Thoracic aorta (tissue), 2 donors: ENCODE data around the gene HERPUD1. TPM values are rescaled to one million over a fixed set of nuclear protein-coding genes. Genes with fewer than 3 reads are reported as not detected.
A peak's percentile ranks its signal among the peaks of the same experiment; 100 is the strongest.
"Not testable (repeated sequence)": the region's sequence is repeated elsewhere in the genome, so short reads cannot be mapped to it uniquely, and the experiment has no call there.

Experiments used
- ATAC-seq: fragments of 150-250 bp; one replicate; pipeline ENCODE4 v1.8.0; 2017; ENCODE audit warnings: low read depth; ENCODE audit not compliant: insufficient number of reproducible peaks, low FRiP score
- DNase-seq: peaks from one replicate; pipeline ENCODE4 v3.0.0-alpha.2; 2020; ENCODE audit warnings: low spot score
- H3K27ac ChIP-seq, 2 donors: fragments of 200-600 bp; sonication (generic); 1 replicate in 1 of 2; 2 replicates in 1 of 2; pipeline ENCODE4 v1.5.1; 2016; ENCODE audit warnings: mild to moderate bottlenecking in 2 of 2, moderate library complexity in 2 of 2
- H3K27me3 ChIP-seq: fragments of 200-600 bp; sonication (generic); replicated peaks from 2 replicates; pipeline ENCODE4 v1.6.0; 2016; ENCODE audit warnings: mild to moderate bottlenecking; ENCODE audit not compliant: insufficient read depth
- H3K36me3 ChIP-seq: fragments of 200-600 bp; sonication (generic); one replicate; pipeline ENCODE4 v1.5.1; 2016
- H3K4me1 ChIP-seq, 2 donors: fragments of 200-600 bp; sonication (generic); 1 replicate in 1 of 2; 2 replicates in 1 of 2; pipeline versions ENCODE4 v1.5.1 to v1.6.0; 2016; ENCODE audit warnings: low read depth in 2 of 2, mild to moderate bottlenecking in 1 of 2; ENCODE audit not compliant: control insufficient read depth in 1 of 2
- H3K4me3 ChIP-seq: fragments of 200-600 bp; sonication (generic); 2 replicates; pipeline ENCODE4 v1.5.1; 2016; ENCODE audit warnings: mild to moderate bottlenecking
- H3K9me3 ChIP-seq: fragments of 200-600 bp; sonication (generic); 2 replicates; pipeline ENCODE4 v1.5.1; 2016
- total RNA-seq, 2 donors: library from RNA; depleted of rRNA; stranded (reverse); fragments of >200 nt; gene quantifications; one replicate each; pipeline versions ENCODE4 v1.1.0 to v1.2.3, GENCODE V29; 2016
- TF ChIP-seq, protein P1 (sequence below): fragments of 200-600 bp; sonication (generic); IDR thresholded peaks from one replicate; pipeline ENCODE4 v1.5.1; 2019; ENCODE audit warnings: antibody characterized with exemption

Gene HERPUD1
- total RNA-seq, 2 donors from 2014 or later: 220 to 232 TPM

DNA sequence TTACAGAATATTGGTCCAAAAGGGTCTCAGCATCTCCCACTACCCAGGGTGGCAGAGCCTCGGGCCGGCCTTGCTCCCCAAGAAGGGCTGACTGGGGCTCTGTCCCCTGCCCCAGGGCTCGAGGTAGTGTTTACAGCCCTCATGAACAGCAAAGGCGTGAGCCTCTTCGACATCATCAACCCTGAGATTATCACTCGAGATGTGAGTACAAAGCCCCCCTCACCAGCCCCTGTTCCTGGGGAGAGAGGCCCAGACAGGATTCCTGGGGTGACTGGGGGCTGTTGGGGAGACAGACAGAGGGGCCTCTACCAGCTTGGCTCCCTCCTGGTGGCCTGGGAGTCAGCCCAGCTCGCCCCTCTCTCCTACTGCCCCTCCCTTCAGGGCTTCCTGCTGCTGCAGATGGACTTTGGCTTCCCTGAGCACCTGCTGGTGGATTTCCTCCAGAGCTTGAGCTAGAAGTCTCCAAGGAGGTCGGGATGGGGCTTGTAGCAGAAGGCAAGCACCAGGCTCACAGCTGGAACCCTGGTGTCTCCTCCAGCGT lies 51.3 kb downstream of the HERPUD1 start:
- Histone ChIP-seq H3K27me3 (no peaks in the 10 kb centered on the region), H3K36me3 (no peaks in the 10 kb centered on the region), H3K4me1 (peaks cover 8 to 28% of the 10 kb centered on the region in 2 donors), H3K4me3 (no peak overlapping the region), H3K27ac (no peak overlapping the region), H3K9me3 (no peaks in the 10 kb centered on the region)
- DNase-seq: no peak
- TF ChIP-seq, protein P1, sequence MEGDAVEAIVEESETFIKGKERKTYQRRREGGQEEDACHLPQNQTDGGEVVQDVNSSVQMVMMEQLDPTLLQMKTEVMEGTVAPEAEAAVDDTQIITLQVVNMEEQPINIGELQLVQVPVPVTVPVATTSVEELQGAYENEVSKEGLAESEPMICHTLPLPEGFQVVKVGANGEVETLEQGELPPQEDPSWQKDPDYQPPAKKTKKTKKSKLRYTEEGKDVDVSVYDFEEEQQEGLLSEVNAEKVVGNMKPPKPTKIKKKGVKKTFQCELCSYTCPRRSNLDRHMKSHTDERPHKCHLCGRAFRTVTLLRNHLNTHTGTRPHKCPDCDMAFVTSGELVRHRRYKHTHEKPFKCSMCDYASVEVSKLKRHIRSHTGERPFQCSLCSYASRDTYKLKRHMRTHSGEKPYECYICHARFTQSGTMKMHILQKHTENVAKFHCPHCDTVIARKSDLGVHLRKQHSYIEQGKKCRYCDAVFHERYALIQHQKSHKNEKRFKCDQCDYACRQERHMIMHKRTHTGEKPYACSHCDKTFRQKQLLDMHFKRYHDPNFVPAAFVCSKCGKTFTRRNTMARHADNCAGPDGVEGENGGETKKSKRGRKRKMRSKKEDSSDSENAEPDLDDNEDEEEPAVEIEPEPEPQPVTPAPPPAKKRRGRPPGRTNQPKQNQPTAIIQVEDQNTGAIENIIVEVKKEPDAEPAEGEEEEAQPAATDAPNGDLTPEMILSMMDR: no peak
- no peak for ATAC-seq

DNA sequence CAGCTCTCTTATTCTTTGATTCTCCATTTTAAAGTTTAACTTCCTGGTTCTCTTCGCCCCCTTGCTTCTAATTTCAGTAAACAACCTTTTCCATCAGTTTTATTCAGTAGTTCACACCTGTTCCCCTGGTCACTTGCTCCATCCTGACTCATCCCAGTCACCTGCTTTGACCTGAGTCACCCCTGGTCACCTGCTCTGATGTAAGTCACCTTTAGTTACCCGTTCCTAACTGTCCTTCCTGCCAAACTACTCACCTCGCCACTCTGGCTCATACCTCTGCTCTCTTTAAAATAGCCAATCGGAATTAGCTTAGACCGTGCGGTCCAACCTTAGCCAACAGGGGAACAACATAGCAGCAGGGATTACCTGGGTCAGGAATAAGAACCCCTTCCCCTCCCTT lies 52.7 kb downstream of the HERPUD1 start:
- H3K4me3 ChIP-seq: no peak overlapping the region
- H3K27me3 ChIP-seq: no peaks in the 10 kb centered on the region
- H3K36me3 ChIP-seq: no peaks in the 10 kb centered on the region
- TF ChIP-seq, protein P1: no peak
- H3K9me3 ChIP-seq: no peaks in the 10 kb centered on the region
- no peak overlapping the region for H3K27ac ChIP-seq
- ATAC-seq (no peak), DNase-seq (no peak)
- H3K4me1 ChIP-seq: peaks cover 14 to 35% of the 10 kb centered on the region in 2 donors

DNA sequence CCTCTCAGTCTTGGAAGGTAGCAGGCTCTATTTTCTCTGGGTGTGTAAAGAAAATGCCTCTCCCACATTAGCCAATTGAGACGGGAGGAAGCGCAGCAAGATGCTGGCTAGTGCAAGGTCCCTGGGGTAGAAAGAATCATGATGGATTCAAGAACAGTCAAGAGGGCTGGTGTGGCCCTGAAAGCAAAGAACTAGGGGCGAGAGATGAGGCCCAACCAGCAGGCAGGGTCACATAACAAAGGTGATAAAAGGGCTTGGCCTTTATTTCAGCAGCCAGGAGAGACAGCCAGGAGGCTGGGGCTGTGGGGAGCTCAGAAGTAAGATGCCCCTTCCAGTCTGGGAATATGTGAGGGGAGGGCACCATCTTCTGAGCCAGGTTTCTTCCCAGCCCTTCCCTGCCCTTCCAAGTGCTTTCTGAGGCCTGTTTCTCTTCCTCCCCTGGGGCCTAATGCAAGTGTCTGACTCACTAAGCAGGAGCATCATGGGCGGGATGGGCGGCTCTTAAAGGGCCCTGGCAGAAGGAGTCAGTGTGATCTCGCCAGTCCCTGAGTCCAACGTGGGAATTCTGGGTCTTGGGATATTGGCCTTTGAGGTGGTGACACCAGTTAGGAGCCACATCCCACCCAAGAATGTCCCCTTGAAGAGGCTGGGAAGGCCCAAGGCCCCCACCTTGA lies 53.5 kb downstream of the HERPUD1 start:
- peak overlapping the region; percentile 12 to 39 for H3K27ac ChIP-seq
- TF ChIP-seq, protein P1: no peak
- H3K36me3 ChIP-seq: no peaks in the 10 kb centered on the region
- H3K27me3 ChIP-seq: no peaks in the 10 kb centered on the region
- no peak for ATAC-seq
- peaks cover 18 to 43% of the 10 kb centered on the region in 2 donors for H3K4me1 ChIP-seq
- H3K4me3 ChIP-seq: no peak overlapping the region
- DNase-seq: peak; percentile 36
- H3K9me3 ChIP-seq: no peaks in the 10 kb centered on the region

DNA sequence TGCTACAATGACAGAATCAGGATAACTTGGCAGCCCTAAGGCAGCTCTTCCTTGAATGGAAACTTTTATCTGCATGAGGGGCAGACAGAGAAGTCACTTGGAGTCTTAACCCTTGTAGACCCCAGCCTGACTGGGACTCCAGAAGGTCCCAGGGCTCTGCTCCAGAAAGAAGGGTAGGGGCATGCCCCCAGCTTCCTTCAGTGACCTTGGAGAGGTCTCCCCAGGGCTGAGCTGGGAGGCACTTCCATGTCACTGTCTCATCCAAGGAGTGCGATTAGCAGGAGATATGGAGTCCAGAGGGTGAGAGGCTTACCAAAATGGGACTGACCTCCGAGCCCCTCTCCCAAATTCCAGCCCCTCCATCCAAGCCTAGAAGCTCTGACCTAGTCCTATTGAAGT lies 54.0 kb downstream of the HERPUD1 start:
- Histone ChIP-seq H3K36me3 (no peaks in the 10 kb centered on the region), H3K27me3 (no peaks in the 10 kb centered on the region), H3K9me3 (no peaks in the 10 kb centered on the region), H3K4me3 (no peak overlapping the region), H3K27ac (peak overlapping the region; percentile 3 to 39), H3K4me1 (peaks cover 23 to 44% of the 10 kb centered on the region in 2 donors)
- DNase-seq: no peak
- no peak for ATAC-seq
- TF ChIP-seq, protein P1: no peak

DNA sequence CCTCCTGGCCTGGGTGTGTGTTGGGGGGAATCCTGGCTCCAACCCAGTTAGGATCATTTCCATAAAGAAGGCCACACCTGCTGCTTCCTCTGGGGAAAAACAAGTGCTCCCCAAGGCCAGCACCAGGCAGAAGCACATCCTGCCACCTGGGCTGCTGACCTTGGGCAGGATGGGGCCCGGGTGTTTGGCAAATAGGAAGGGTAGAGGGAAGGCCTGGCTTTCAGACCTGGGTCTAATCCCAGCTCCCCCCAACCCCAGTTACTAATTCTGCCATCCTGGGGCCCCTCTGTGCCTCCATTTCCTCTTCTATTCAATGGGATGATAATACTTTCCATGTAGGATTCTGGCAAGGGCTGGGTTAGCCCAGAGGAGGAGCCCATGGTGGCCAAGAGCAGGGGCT lies 54.4 kb downstream of the HERPUD1 start:
- no peak overlapping the region for H3K27ac ChIP-seq

DNA sequence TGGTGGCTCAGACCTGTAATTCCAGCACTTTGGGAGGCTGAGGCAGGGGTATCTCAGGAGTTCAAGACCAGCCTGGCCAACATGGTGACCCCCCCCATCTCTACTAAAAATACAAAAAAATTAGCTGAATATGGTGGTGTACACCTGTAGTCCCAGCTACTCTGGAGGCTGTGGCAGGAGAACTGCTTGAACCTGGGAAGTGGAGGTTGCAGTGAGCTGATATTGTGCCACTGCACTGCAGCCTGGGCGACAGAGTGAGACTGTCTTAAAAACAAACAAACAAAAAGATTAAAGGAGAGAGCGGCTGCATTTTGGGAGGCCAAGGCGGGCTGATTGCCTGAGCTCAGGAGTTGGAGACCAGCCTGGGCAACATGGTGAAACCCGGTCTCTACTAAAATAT lies 55.0 kb downstream of the HERPUD1 start:
- not testable (repeated sequence) for H3K27ac ChIP-seq, ATAC-seq, H3K27me3 ChIP-seq, H3K9me3 ChIP-seq, H3K36me3 ChIP-seq, DNase-seq, H3K4me3 ChIP-seq
- peaks cover 24 to 34% of the 10 kb centered on the region in 2 donors for H3K4me1 ChIP-seq

More for the DNA sequence above, 54.4 kb downstream of the HERPUD1 start:
- H3K4me1 ChIP-seq: peaks cover 24 to 40% of the 10 kb centered on the region in 2 donors
- ATAC-seq: no peak
- H3K9me3 ChIP-seq: no peaks in the 10 kb centered on the region
- no peaks in the 10 kb centered on the region for H3K27me3 ChIP-seq
- H3K36me3 ChIP-seq: no peaks in the 10 kb centered on the region
- no peak for DNase-seq
- no peak overlapping the region for H3K4me3 ChIP-seq
- TF ChIP-seq, protein P1: no peak
